Smooth muscle cell (in vitro differentiated cells): ENCODE data around the gene ESRRG. TPM values are rescaled to one million over a fixed set of nuclear protein-coding genes. Genes with fewer than 3 reads are reported as not detected.

Experiments
- DNase-seq: peaks from one replicate; lab custom pipeline; 2025; ENCODE audit not compliant: unreplicated experiment; lab: John Stamatoyannopoulos, UW
- H2AFZ ChIP-seq: fragments of 200-600 bp; sonication (generic); 2 replicates; pipeline ENCODE4 v1.6.0; 2016; ENCODE audit warnings: antibody characterized with exemption, low read depth, mild to moderate bottlenecking
- H3F3A ChIP-seq: fragments of 200-600 bp; sonication (generic); 2 replicates; pipeline ENCODE4 v1.6.0; 2017; ENCODE audit warnings: antibody characterized with exemption, low read depth
- H3K27ac ChIP-seq: fragments of 200-600 bp; sonication (generic); 2 replicates; pipeline ENCODE4 v1.5.1; 2016; ENCODE audit warnings: low read depth, mild to moderate bottlenecking
- H3K27me3 ChIP-seq: fragments of 200-600 bp; sonication (generic); 2 replicates; pipeline ENCODE4 v1.6.1; 2016; ENCODE audit warnings: low read depth, mild to moderate bottlenecking
- H3K36me3 ChIP-seq: fragments of 200-600 bp; sonication (generic); 2 replicates; pipeline ENCODE4 v1.5.1; 2016; ENCODE audit warnings: low read depth
- H3K4me1 ChIP-seq: fragments of 200-600 bp; sonication (generic); 2 replicates; pipeline ENCODE4 v1.5.1; 2016; ENCODE audit warnings: low read depth
- H3K4me2 ChIP-seq: fragments of 200-600 bp; sonication (generic); 2 replicates; pipeline ENCODE4 v1.6.0; 2016; ENCODE audit warnings: mild to moderate bottlenecking
- H3K4me3 ChIP-seq: fragments of 200-600 bp; sonication (generic); 2 replicates; pipeline ENCODE4 v1.5.1; 2016; ENCODE audit warnings: mild to moderate bottlenecking
- H3K79me2 ChIP-seq: fragments of 200-600 bp; sonication (generic); 2 replicates; pipeline ENCODE4 v1.6.0; 2016; ENCODE audit warnings: low read depth, mild to moderate bottlenecking
- H3K9ac ChIP-seq: fragments of 200-600 bp; sonication (generic); 2 replicates; pipeline ENCODE4 v1.6.0; 2016; ENCODE audit warnings: low read depth
- H3K9me3 ChIP-seq: fragments of 200-600 bp; sonication (generic); replicated peaks from 2 replicates; pipeline ENCODE4 v1.5.1; 2016; ENCODE audit warnings: low read depth
- H4K20me1 ChIP-seq: fragments of 200-600 bp; sonication (generic); 2 replicates; pipeline ENCODE4 v1.6.0; 2016; ENCODE audit warnings: low read depth
- WGBS: methylation state at CpG from one replicate; pipeline ENCODE4 v1.1.7; 2016; ENCODE audit warnings: low lambda C conversion rate; 5-methylcytosine and 5-hydroxymethylcytosine counted together
- polyA plus RNA-seq: library from polyadenylated mRNA; unstranded; fragments of >200 nt; fragmentation: Nextera tagmentation; extraction: Ambion mirVana; gene quantifications from 2 replicates; pipeline ENCODE4 v1.2.1, GENCODE V29; 2016
- total RNA-seq: library from RNA; depleted of rRNA; stranded (reverse); fragments of >200 nt; gene quantifications from 2 replicates; pipeline ENCODE4 v1.2.3, GENCODE V29; 2014
- TF ChIP-seq, protein P1 (sequence below): fragments of 200-600 bp; sonication (generic); IDR thresholded peaks from 2 replicates; pipeline ENCODE4 v1.5.1; 2017; ENCODE audit warnings: borderline replicate concordance, mild to moderate bottlenecking, antibody characterized with exemption; ENCODE audit not compliant: insufficient read depth, poor library complexity, severe bottlenecking

ESRRG gene
- total and polyA plus RNA-seq, 2 experiments from 2014 or later = 0.26 TPM; not detected in 1

DNA sequence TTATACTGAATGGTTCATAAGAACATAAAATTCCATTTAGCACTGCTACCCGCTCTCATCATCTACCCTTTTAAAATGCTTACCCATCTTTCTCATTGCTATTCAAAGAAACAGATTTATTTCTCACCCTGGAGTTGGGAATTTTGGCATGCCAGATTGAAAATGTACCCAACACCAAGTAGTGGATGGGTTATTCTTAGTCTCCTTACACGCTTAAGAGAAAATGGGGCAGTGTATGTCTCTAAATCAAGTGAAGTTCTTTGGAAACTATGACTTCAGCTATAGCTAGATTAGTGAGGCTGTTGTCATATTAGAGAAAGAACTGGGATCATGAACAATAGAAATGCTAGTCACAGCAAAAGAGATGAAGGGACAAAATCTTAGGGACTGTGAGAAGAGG lies 27.7 kb upstream of the ESRRG start:
- Histone ChIP-seq H3K4me2 (no peak overlapping the region), H3K9ac (no peak overlapping the region), H2AFZ (no peak overlapping the region), H3K36me3 (no peaks in the 10 kb centered on the region), H3K27me3 (no peaks in the 10 kb centered on the region), H3K4me3 (no peak overlapping the region), H3K4me1 (peaks cover 12% of the 10 kb centered on the region), H3K27ac (no peak overlapping the region), H3F3A (no peaks in the 10 kb centered on the region), H4K20me1 (no peaks in the 10 kb centered on the region), H3K79me2 (no peaks in the 10 kb centered on the region), H3K9me3 (no peaks in the 10 kb centered on the region)
- TF ChIP-seq, protein P1, sequence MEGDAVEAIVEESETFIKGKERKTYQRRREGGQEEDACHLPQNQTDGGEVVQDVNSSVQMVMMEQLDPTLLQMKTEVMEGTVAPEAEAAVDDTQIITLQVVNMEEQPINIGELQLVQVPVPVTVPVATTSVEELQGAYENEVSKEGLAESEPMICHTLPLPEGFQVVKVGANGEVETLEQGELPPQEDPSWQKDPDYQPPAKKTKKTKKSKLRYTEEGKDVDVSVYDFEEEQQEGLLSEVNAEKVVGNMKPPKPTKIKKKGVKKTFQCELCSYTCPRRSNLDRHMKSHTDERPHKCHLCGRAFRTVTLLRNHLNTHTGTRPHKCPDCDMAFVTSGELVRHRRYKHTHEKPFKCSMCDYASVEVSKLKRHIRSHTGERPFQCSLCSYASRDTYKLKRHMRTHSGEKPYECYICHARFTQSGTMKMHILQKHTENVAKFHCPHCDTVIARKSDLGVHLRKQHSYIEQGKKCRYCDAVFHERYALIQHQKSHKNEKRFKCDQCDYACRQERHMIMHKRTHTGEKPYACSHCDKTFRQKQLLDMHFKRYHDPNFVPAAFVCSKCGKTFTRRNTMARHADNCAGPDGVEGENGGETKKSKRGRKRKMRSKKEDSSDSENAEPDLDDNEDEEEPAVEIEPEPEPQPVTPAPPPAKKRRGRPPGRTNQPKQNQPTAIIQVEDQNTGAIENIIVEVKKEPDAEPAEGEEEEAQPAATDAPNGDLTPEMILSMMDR = no peak
- 97% methylated on average over 2 of the region's 2 CpGs for WGBS
- DNase-seq = no peak

DNA sequence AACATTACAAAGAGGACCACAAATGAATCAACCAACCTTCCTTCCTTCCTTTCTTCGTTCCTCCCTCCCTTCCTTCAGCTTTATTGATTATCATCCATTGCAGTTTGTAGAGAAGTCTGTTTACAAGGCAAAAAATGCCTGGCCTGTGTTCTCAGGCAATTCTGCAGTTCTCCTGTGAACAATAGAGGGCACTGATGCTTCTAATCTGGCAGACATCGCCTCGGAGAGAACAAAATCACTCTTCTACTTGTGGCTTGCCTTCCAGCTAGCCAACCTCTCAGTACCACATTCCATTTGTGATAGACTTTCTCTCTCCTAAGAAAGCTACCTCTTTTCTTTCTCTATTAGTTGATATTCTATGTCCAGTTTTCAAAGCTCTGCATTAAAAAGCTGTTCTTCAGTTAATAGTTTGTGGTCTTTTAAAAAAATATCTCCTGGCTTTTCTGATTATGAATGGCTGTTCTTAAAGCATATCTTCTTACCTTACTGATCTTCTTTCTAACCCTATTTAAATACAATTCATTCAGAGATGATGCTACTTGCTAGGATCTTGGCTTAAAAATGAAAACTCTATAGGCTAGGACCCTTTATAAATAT lies 26.9 kb upstream of the ESRRG start:
- WGBS = 5% methylated on average over 3 of the region's 3 CpGs
- Histone ChIP-seq H3K4me3 (no peak overlapping the region), H4K20me1 (no peaks in the 10 kb centered on the region), H3K79me2 (no peaks in the 10 kb centered on the region), H3K9me3 (no peaks in the 10 kb centered on the region), H3K27me3 (peaks cover 4% of the 10 kb centered on the region), H3K4me1 (peaks cover 12% of the 10 kb centered on the region), H3K4me2 (no peak overlapping the region), H3F3A (no peaks in the 10 kb centered on the region), H2AFZ (no peak overlapping the region), H3K9ac (no peak overlapping the region), H3K36me3 (no peaks in the 10 kb centered on the region), H3K27ac (no peak overlapping the region)
- DNase-seq = no peak
- TF ChIP-seq, protein P1 = peak; percentile 54

DNA sequence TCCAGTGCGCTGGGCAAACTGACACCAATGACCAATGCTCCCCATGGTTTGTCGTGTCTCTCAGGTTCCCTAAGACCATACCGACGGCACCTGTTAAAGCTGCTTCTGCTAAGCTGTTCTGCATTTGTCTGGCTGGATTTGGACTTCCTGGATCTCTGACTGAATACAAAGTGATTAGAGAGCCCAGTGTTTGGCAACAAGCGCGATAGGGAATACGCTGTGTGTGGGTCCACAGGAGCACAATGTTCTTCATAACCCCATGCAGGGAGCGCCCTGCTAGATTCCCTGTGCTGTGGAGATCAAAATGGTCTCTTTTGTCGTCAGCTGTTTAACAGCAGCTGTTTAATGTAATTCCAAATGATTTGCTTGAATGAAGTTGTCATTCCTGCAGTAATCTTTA lies 26.0 kb upstream of the ESRRG start:
- no peaks in the 10 kb centered on the region for H4K20me1 ChIP-seq
- H3K4me3 ChIP-seq = no peak overlapping the region
- no peaks in the 10 kb centered on the region for H3K36me3 ChIP-seq
- no peaks in the 10 kb centered on the region for H3K9me3 ChIP-seq
- no peak overlapping the region for H3K9ac ChIP-seq
- 90% methylated on average over 9 of the region's 9 CpGs for WGBS
- no peak overlapping the region for H3K4me2 ChIP-seq
- H3K27me3 ChIP-seq = peaks cover 13% of the 10 kb centered on the region
- DNase-seq = no peak
- H3K79me2 ChIP-seq = no peaks in the 10 kb centered on the region
- TF ChIP-seq, protein P1 = no peak
- H3K4me1 ChIP-seq = peaks cover 12% of the 10 kb centered on the region
- no peak overlapping the region for H2AFZ ChIP-seq
- H3K27ac ChIP-seq = no peak overlapping the region
- H3F3A ChIP-seq = no peaks in the 10 kb centered on the region

DNA sequence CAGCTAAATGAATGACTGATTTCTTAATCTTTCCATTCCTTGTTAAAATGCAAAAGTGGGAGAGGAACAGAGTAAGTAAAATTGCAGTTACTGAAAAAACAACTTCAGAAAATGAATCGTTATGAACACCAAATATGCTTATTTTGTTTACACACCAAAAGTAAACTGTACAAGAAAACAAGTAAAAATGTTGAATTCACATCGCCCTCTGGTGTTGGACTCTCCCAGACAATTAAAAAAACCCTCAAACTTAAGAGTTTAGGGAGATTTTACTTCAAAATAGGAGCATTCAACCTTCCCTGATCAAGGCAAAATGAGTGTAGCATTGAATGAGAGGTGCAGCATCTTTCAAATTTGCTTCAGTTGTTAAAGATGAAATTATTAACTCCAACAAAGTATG lies 19.4 kb upstream of the ESRRG start:
- H3K9me3 ChIP-seq = no peaks in the 10 kb centered on the region
- no peaks in the 10 kb centered on the region for H3K79me2 ChIP-seq
- DNase-seq = no peak
- WGBS = 35% methylated on average over 2 of the region's 2 CpGs
- H2AFZ ChIP-seq = no peak overlapping the region
- no peak overlapping the region for H3K4me3 ChIP-seq
- peaks cover 14% of the 10 kb centered on the region for H3K27me3 ChIP-seq
- no peak overlapping the region for H3K27ac ChIP-seq
- no peaks in the 10 kb centered on the region for H3K36me3 ChIP-seq
- peaks cover 5% of the 10 kb centered on the region for H3K4me1 ChIP-seq
- no peak overlapping the region for H3K4me2 ChIP-seq
- no peaks in the 10 kb centered on the region for H4K20me1 ChIP-seq
- TF ChIP-seq, protein P1 = peak; percentile 54
- no peak overlapping the region for H3K9ac ChIP-seq
- no peaks in the 10 kb centered on the region for H3F3A ChIP-seq
